DMS53 (cell line): ENCODE results near the gene EDEM2.
"Not testable (repeated sequence)": the region's sequence is repeated elsewhere in the genome, so short reads cannot be mapped to it uniquely, and the experiment has no call there.

ENCODE experiments used
- DNase-seq: peaks from one replicate; lab custom pipeline; 2025; lab: John Stamatoyannopoulos, UW

EDEM2 gene

DNA sequence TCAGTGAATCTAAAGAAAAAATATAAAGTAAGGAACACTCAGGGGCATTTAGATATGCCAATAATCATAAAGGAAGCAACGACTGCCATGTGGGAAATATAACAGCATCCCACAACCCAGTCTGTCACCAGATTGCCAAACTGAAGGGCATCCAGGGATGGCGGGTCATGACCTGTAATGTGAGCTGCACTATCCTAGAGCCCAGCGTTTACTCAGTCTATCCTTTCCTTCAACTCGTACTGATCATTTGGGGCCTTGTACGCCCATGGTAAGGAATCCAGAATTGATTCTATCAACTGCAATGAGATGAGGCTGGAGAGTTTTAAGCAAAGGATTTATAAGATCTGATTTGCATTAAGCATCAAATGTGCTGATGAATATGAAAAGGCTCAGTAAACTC, 59.8 kb downstream of the EDEM2 start:
- DNase-seq, result no peak

- no peak for DNase-seq
These were observed 61.5 kb downstream of the EDEM2 start for GRCh38 chr20:35085477-35086225.

GRCh38 chr20:35084998-35085397, 62.1 kb downstream of the EDEM2 start:
- DNase-seq, result no peak

- not testable (repeated sequence) for DNase-seq
These were observed 66.8 kb downstream of the EDEM2 start for GRCh38 chr20:35080348-35080642.

DNA sequence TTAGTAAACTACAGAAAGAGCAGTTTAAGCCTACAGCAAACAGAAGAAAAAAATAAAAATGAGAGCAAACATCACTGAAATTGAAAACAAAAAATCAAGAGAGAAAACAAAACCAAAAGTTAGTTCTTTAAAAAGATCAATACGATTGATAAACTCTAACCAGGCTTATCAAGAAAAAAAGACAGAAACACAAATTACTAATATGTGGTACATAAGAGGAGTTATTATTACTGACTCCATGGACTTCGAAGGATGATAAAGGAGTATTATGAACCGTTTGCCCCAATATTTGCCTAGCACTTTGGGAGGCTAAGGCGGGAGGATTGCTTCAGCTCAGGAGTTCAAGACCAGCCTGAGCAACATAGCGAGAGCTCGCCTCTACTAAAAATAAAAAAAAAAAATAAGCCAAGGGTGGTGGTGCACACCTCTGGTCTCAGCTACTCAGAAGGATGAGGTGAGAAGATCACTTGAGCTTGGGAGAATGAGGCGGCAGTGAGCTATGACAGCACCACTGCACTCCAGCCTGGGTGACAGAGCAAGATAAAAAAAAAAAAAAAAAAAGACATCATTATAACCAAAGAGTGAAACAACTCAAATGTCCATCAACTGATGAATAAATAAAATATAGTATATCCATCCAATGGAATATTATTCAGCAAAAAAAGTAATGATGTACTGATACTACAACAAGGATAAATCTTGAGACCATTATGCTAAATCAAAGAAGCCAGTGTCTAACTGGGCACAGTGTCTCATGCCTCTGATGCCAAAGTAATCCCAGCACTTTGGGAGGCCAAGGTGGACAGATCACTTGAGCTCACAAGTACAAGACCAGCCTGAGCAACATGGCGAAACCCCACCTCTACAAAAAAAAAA, 67.4 kb downstream of the EDEM2 start:
- DNase-seq, result no peak

- DNase-seq, result no peak
These were observed 69.3 kb downstream of the EDEM2 start for GRCh38 chr20:35077872-35078271.

DNA sequence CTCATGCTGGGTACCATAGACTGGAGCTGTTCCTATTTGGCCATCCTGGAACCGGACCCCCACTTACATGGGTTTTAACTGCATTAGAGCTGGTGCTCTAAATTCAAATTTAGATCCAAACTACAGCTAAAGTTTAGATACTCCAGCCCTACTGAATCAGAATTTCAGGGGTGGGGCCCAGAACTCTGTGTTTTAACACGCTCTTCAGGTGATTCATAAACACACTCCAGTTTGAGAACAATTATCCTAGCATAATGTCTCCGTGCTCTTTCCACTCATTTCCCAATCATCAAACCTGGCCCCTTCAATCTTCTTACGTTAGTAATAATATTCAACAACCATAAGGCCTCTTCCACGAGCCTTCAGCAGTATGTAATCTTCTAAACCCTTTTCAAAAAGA, 69.8 kb downstream of the EDEM2 start:
- no peak for DNase-seq

DNA sequence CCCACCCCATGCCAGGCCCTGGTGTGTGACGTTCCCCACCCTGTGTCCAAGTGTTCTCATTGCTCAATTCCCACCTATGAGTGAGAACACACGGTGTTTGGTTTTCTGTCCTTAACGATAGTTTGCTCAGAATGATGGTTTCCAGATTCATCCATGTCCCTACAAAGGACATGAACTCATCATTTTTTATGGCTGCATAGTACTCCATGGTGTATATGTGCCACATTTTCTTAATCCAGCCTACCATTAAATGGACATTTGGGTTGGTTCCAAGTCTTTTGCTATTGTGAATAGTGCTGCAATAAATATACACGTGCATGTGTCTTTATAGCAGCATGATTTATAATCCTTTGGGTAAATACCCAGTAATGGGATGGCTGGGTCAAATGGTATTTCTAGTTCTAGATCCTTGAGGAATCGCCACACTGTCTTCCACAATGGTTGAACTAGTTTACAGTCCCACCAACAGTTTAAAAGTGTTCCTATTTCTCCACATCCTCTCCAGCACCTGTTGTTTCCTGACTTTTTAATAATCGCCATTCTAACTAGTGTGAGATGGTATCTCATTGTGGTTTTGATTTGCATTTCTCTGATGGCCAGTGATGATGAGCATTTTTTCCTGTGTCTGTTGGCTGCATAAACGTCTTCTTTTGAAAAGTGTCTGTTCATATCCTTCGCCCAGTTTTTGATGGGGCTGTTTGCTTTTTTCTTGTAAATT, 75.5 kb downstream of the EDEM2 start:
- not testable (repeated sequence) for DNase-seq

- DNase-seq, result no peak
These were observed 80.9 kb downstream of the EDEM2 start for GRCh38 chr20:35066194-35066593.
